ENCODE data around the gene ELK1.

GRCh38 chrX:47664737-47665136 lies 14.4 kb upstream of the ELK1 start:
- no peak for TF ChIP-seq REST (IDR thresholded peaks at IDR 0.05; ENCODE audit: insufficient read depth in 1 of 2, low read depth in 2 of 2, low read length in 2 of 2)
- TF ChIP-seq POLR2AphosphoS5 (IDR thresholded peaks at IDR 0.05; ENCODE audit: low read depth, low read length), result no peak
